Stimulated activated naive CD8-positive, alpha-beta T cell treated with anti-CD3 and anti-CD28 coated beads, Interleukin-15, amount 100 ng/mL, for 72 hours (primary cell): ENCODE results near the gene TEP1.

ENCODE experiments used
- ATAC-seq: fragments of 150-1000 bp; cut with Tn5 transposase; 2 replicates; pipeline ENCODE4 v1.10.0; 2021; ENCODE audit warnings: mild to moderate bottlenecking, moderate library complexity
- DNase-seq, 2 donors: peaks; one replicate each; pipeline ENCODE4 v3.0.0; 2021 to 2022
- H3K27ac Mint-ChIP-seq, 2 donors: one replicate each; pipeline ENCODE4 v1.8.0; 2022; ENCODE audit warnings: mild to moderate bottlenecking in 2 of 2, mixed read lengths in 2 of 2, moderate library complexity in 2 of 2
- H3K27me3 Mint-ChIP-seq: one replicate; pipeline ENCODE4 v1.8.0; 2022; ENCODE audit warnings: mixed read lengths
- H3K4me1 Mint-ChIP-seq: one replicate; pipeline ENCODE4 v1.8.0; 2022; ENCODE audit warnings: mild to moderate bottlenecking, mixed read lengths
- H3K4me3 Mint-ChIP-seq, 2 donors: one replicate each; pipeline ENCODE4 v1.8.0; 2022; ENCODE audit warnings: mild to moderate bottlenecking in 2 of 2, mixed read lengths in 2 of 2, moderate library complexity in 1 of 2
- H3K9me3 Mint-ChIP-seq, 2 donors: one replicate each; pipeline ENCODE4 v1.8.0; 2022; ENCODE audit warnings: mixed read lengths in 2 of 2

Gene TEP1

DNA sequence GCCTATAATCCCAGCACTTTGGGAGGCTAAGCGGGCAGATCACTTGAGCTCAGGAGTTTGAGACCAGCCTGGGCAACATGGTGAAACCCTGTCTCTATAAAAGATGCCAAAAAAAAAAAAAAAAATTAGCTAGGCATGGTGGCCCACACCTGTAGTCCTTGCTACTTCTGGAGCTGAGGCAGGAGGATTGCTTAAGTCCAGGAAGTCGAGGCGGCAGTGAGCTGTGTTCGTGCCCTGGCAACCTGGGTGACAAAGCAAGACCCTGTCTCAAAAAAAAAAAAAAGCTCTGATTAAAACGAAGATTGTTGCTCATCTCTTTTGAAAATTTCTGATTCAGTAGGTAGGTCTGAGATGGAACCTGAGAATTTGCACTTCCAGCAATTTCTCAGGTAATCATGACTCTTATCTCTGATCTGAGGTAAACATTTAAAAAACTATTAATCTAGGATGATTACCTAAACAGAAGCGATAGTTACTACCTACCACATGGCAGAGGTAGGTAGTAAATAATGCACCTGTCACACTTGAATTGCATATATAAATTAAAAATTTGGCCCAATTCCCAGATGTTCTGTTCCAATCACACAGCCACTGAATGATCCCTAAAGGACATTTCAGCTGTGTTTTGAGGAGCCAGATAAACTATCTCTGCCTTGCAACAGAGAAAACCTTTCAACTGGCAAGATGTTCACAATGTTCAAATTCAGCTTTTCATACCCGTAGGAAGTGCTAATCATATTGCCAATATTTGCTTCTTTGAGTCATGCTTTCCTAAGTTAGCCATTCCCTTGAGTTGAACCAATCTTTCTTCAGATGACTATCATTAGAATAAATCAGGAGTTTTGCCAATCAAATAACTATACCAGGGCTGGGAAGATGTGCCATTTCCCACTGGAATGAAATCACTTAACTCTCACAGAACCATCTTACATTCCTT is 4.2 kb upstream of the TEP1 start:
- no peak overlapping the region for H3K4me3 Mint-ChIP-seq
- no peaks in the 10 kb centered on the region for H3K9me3 Mint-ChIP-seq
- H3K27ac Mint-ChIP-seq: no peak overlapping the region
- H3K27me3 Mint-ChIP-seq: no peaks in the 10 kb centered on the region
- H3K4me1 Mint-ChIP-seq: peaks cover 19% of the 10 kb centered on the region
- ATAC-seq (no peak), DNase-seq (no peak)

- DNase-seq (no peak), ATAC-seq (no peak)
- Mint-ChIP-seq H3K9me3 (no peaks in the 10 kb centered on the region), H3K27me3 (no peaks in the 10 kb centered on the region), H3K27ac (peak overlapping the region; percentile 4 to 70), H3K4me3 (peak overlapping the region in 1 of 2 donors; percentile 41), H3K4me1 (peaks cover 28% of the 10 kb centered on the region)
Measured at GRCh38 chr14:20416223-20416622, 2.9 kb upstream of the TEP1 start.

GRCh38 chr14:20415782-20416206 is 2.5 kb upstream of the TEP1 start:
- DNase-seq (peak; percentile 33), ATAC-seq (peak; percentile 55)
- Mint-ChIP-seq H3K4me3 (peak overlapping the region in 1 of 2 donors; percentile 41), H3K27ac (peak overlapping the region; percentile 4 to 70), H3K4me1 (peaks cover 32% of the 10 kb centered on the region), H3K9me3 (no peaks in the 10 kb centered on the region), H3K27me3 (no peaks in the 10 kb centered on the region)

DNA sequence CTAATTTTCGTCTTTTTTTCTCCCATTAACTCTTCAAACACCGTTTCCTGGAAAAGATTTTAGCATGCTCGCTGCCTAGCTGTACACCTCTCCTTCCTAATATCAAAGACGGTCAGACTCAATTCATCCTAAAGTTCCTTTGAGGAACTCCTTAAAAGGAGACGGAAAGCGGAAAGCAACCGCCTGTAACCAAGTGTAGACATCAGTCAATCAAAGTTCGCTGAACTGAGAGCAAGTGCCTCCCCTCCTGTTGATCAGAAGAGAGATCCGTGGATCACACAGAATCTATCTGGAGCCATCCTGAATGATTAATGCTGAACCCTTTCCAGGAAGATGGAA is 412 bp upstream of the TEP1 start:
- no peaks in the 10 kb centered on the region for H3K27me3 Mint-ChIP-seq
- ATAC-seq: peak; percentile 64
- no peaks in the 10 kb centered on the region for H3K9me3 Mint-ChIP-seq
- peak overlapping the region; percentile 91 to 98 for H3K4me3 Mint-ChIP-seq
- peaks cover 41% of the 10 kb centered on the region for H3K4me1 Mint-ChIP-seq
- H3K27ac Mint-ChIP-seq: peak overlapping the region; percentile 89 to 98
- peak; percentile 25 to 35 for DNase-seq

- peak; percentile 46 for ATAC-seq
- Mint-ChIP-seq H3K4me1 (peaks cover 47% of the 10 kb centered on the region), H3K27ac (peak overlapping the region; percentile 89 to 98), H3K4me3 (peak overlapping the region; percentile 91 to 98), H3K9me3 (no peaks in the 10 kb centered on the region), H3K27me3 (no peaks in the 10 kb centered on the region)
- no peak for DNase-seq
Measured at GRCh38 chr14:20412411-20412810, 890 bp downstream of the TEP1 start.

DNA sequence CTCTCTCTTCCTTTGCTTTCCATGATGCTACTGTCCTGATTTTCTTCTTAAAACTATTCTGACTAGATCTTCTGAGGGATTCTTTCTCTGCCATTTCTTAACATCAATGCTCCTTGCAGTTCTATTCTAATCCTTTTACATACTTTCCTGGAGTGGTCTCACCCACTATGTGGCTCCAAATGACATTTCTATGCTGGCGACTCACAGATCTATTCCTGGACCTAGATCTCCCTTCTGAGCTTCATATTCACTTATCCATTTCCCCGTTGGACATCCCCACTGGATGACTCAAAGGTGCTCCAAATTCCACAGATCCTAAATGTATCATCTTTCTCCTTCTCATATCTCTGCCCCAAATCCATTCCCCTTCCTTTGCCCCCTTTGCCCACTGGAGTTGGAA is 4.1 kb downstream of the TEP1 start:
- H3K27me3 Mint-ChIP-seq: no peaks in the 10 kb centered on the region
- no peak overlapping the region for H3K4me3 Mint-ChIP-seq
- peaks cover 56% of the 10 kb centered on the region for H3K4me1 Mint-ChIP-seq
- DNase-seq: no peak
- no peak for ATAC-seq
- no peaks in the 10 kb centered on the region for H3K9me3 Mint-ChIP-seq
- no peak overlapping the region for H3K27ac Mint-ChIP-seq

GRCh38 chr14:20403521-20403920 is 9.8 kb downstream of the TEP1 start:
- no peaks in the 10 kb centered on the region for H3K27me3 Mint-ChIP-seq
- no peak overlapping the region for H3K27ac Mint-ChIP-seq
- DNase-seq (no peak), ATAC-seq (no peak)
- H3K4me1 Mint-ChIP-seq: peaks cover 56% of the 10 kb centered on the region
- H3K9me3 Mint-ChIP-seq: no peaks in the 10 kb centered on the region
- H3K4me3 Mint-ChIP-seq: no peak overlapping the region

GRCh38 chr14:20400965-20401593 is 12.2 kb downstream of the TEP1 start:
- peak; percentile 93 for ATAC-seq
- Mint-ChIP-seq H3K27me3 (no peaks in the 10 kb centered on the region), H3K4me1 (peaks cover 41% of the 10 kb centered on the region), H3K9me3 (no peaks in the 10 kb centered on the region), H3K27ac (peak overlapping the region; percentile 72 to 89), H3K4me3 (peak overlapping the region; percentile 54 to 58)
- peak; percentile 13 to 26 for DNase-seq

DNA sequence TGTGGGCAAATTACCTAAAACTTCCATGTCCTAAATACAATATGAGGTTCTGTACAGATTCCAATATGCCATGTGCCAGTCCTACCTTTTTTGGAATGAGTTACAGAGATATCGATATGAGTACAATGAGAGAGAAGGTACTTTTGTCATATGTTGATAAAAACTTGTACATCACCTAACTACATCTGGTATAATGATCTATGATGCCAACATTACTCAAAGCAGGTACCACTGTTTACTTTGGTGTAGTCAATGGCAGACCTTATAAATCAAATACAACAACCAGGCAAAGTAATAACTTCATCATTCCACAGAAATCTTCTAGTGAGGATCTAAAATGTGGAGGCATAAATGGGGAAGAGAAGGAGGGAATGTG is 12.7 kb downstream of the TEP1 start:
- Mint-ChIP-seq H3K4me3 (peak overlapping the region; percentile 54 to 58), H3K27me3 (no peaks in the 10 kb centered on the region), H3K4me1 (peaks cover 36% of the 10 kb centered on the region), H3K9me3 (no peaks in the 10 kb centered on the region), H3K27ac (peak overlapping the region in 1 of 2 donors; percentile 89)
- DNase-seq: no peak
- ATAC-seq: peak; percentile 50

DNA sequence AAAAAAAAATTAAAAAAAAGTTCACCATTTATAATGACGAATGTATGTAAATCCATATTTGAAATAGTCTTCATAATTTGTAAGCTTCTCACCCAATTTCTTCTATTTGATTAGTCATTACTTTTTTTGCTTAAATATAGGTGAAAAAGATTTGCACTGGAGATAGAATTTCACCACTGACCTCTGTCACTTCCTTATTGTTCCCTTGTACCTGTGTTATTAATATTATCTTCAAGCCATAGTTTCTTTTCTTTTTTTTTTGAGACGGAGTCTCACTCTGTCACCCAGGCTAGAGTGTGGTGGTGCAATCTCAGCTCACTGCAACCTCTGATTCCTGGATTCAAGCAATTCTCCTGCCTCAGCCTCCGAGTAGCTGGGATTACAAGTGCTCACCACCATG is 15.8 kb downstream of the TEP1 start:
- Mint-ChIP-seq H3K9me3 (no peaks in the 10 kb centered on the region), H3K4me3 (no peak overlapping the region), H3K4me1 (peaks cover 19% of the 10 kb centered on the region), H3K27me3 (no peaks in the 10 kb centered on the region), H3K27ac (no peak overlapping the region)
- no peak for ATAC-seq
- no peak for DNase-seq

GRCh38 chr14:20391505-20391904 is 21.8 kb downstream of the TEP1 start:
- DNase-seq (no peak), ATAC-seq (no peak)
- Mint-ChIP-seq H3K27ac (peak overlapping the region in 1 of 2 donors; percentile 95), H3K9me3 (no peaks in the 10 kb centered on the region), H3K4me1 (no peaks in the 10 kb centered on the region), H3K27me3 (no peaks in the 10 kb centered on the region), H3K4me3 (no peak overlapping the region)

DNA sequence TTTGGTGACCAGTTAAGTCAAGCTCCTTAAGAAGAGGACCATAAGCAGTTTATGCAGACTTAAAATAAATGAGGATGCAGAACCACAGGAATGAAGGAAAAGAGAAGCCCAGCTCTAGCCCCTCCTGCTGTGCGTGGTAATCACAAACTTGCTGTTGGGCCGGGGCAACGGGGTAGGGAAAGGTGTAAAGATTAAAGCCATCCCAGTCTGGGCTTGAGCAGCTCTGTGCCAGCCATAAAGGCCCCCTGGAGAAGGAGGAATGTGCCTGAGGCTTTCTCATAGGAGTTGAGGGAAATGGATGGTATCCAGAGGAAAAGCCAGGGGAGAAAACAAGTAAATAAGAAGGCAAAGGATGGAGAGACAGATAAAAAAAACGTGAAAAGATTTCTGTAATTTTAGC is 25.1 kb downstream of the TEP1 start:
- DNase-seq (no peak), ATAC-seq (no peak)
- no peaks in the 10 kb centered on the region for H3K9me3 Mint-ChIP-seq
- H3K27ac Mint-ChIP-seq: peak overlapping the region in 1 of 2 donors; percentile 28
- no peak overlapping the region for H3K4me3 Mint-ChIP-seq
- no peaks in the 10 kb centered on the region for H3K27me3 Mint-ChIP-seq
- no peaks in the 10 kb centered on the region for H3K4me1 Mint-ChIP-seq

- Mint-ChIP-seq H3K27me3 (no peaks in the 10 kb centered on the region), H3K9me3 (no peaks in the 10 kb centered on the region), H3K27ac (no peak overlapping the region), H3K4me3 (no peak overlapping the region), H3K4me1 (no peaks in the 10 kb centered on the region)
- ATAC-seq: no peak
- no peak for DNase-seq
Measured at GRCh38 chr14:20387576-20387975, 25.7 kb downstream of the TEP1 start.

DNA sequence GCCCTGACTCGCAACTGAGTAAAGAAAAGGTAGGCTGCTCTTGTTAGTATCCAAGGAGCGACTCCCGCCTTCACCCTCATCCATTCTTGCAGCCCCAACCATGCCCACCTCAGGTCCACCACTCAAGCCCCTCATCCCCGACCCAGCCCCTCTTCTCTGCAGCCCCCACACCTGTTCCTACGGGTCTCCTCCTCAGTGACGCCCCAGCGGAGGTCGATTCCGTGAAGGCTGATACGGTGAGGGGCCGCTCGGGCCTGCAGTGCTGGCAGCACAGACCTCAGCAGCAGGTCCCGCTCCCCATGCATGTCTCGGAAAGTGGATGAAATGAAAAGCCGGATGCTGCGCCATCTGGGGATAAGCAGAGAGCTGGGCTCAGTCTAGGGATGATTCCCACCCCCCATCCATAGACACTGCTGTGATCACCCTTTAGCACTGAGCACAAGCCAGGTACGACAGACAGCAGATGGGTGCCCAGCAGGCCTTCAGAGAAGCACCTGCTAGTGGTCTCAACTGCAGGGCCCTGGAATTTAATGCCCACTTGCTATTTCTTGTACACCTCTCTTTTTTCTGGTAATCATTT is 26.9 kb downstream of the TEP1 start:
- no peak for ATAC-seq
- no peaks in the 10 kb centered on the region for H3K27me3 Mint-ChIP-seq
- H3K4me3 Mint-ChIP-seq: no peak overlapping the region
- peak overlapping the region in 1 of 2 donors; percentile 93 for H3K27ac Mint-ChIP-seq
- H3K4me1 Mint-ChIP-seq: no peaks in the 10 kb centered on the region
- no peak for DNase-seq
- H3K9me3 Mint-ChIP-seq: no peaks in the 10 kb centered on the region

DNA sequence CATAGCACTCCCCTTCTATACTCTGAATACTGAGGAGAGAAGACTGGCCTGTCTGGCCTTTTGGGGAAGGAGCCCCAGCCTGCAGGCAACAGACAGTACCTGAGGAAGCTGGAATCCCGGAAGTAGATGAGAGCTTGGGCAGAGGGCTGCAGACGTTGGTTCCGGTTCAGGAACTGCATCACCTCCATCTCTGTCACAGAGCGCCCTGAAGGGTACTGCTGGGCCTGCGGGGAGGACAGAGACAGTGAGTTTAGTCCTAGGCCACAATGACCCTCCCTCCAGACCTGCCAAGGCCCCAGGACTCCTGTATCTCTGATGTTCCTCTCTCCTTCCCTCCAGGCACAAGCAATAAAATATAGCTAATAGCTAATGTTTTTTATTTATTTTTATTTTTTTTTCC is 28.4 kb downstream of the TEP1 start:
- DNase-seq (no peak), ATAC-seq (no peak)
- no peaks in the 10 kb centered on the region for H3K9me3 Mint-ChIP-seq
- H3K27me3 Mint-ChIP-seq: no peaks in the 10 kb centered on the region
- H3K27ac Mint-ChIP-seq: peak overlapping the region in 1 of 2 donors; percentile 84
- no peak overlapping the region for H3K4me3 Mint-ChIP-seq
- no peaks in the 10 kb centered on the region for H3K4me1 Mint-ChIP-seq

DNA sequence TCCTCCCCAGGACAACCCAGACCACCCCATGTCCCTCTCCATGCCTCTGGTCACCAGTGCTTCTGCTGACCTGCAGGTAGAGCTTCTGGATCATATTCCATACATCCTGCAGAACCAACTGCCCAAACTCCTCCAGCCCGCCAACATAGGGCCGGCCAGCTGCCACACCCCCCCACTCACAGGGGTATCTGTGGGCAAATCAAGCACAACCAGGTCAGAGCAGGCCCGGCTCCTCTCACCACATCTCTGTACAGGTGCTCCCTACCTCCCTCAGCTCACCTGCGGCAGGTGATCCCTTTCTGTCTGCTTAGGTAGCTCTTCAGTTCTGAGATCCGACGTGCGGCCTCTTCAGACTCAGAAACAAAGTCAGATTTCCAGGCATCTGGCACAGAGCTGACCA is 29.0 kb downstream of the TEP1 start:
- H3K27ac Mint-ChIP-seq: peak overlapping the region in 1 of 2 donors; percentile 84
- H3K4me1 Mint-ChIP-seq: no peaks in the 10 kb centered on the region
- DNase-seq (no peak), ATAC-seq (no peak)
- H3K27me3 Mint-ChIP-seq: no peaks in the 10 kb centered on the region
- H3K9me3 Mint-ChIP-seq: no peaks in the 10 kb centered on the region
- H3K4me3 Mint-ChIP-seq: no peak overlapping the region
